GM21619 (cell line): ENCODE data around the gene BRD7.

Experiments
- ATAC-seq: cut with Tn5 transposase; IDR thresholded peaks from one replicate; pipeline ENCODE4 v1.9.1; 2021; ENCODE audit not compliant: unreplicated experiment

Gene BRD7

DNA sequence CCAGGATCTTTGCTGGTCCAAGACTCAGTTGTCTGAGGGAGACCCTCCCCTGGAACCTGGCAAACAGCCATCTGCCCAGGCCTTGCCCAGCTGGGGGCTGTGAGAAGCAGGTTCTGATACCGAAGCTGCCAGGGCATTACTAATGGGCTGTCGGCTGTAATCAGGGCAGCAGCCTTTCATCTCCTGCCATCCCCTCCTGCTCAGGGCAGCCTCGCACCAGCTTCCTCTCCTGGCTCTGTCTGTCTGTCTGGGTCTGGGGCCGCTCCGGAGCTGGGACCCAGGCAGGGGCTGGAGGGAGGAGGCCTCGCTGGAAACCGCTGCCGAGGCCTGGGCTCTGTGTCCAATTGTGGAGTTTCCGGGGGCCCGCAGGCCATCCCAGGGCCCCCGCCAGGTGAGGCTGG lies 21.6 kb upstream of the BRD7 start:
- ATAC-seq = no peak

DNA sequence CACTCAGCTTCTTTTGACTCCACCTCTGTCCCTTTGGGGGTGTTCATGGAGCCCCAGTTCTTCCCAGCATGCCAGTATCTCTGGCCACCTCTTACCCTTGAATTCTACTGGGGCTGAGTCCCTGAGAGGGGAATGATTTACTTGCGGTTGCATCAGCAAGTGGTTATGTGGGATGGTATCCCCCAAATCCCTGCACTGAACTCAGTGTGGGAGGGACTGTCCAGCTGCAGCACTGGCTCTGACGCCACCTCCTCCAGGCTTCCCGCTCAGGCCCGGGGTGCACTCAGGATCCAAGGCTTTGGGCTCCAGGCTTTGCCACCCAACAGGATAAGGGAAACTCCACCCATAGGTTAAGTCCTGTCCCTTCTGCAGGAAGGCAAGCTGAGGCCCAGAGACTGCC lies 21.1 kb upstream of the BRD7 start:
- no peak for ATAC-seq

DNA sequence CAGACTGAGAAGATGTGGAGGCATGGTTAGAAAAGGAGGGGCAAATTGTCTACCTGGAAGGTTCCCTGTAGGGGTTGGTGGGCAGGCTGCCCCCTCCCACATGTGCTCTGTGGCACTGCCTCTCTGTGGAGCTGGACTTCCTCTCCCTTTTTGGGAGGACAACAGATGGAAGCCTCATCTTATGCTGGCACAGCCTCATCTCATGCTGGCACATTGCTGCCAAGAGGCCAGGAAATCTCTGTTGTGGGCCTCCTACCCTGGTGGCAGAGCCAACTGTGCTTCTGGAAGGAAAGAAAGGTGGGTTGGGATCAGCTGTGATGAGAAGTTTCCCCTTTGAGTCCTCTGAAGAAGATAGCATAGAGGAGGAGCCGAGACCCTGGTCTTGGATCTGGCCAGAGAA lies 19.7 kb upstream of the BRD7 start:
- no peak for ATAC-seq

DNA sequence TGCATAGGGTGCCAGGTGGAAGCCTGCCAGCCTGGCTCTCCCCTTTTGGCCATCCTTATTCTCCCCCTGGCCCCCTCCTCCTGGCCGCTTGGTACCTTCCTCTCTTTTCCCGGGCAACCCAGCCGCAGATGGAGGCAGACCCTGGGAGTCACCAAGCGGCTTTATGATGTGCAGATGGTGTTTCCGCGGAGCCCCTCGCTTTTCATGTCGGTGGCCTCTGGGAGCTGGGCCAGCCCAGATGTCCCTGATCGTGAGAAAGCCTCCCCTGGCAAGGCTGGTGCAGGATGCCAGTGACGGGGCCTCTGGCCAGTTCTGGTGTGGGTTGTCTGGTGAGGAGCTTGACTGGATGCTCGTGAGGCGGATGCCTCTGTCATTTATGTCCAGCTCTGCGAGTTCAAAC lies 18.0 kb upstream of the BRD7 start:
- ATAC-seq = no peak

DNA sequence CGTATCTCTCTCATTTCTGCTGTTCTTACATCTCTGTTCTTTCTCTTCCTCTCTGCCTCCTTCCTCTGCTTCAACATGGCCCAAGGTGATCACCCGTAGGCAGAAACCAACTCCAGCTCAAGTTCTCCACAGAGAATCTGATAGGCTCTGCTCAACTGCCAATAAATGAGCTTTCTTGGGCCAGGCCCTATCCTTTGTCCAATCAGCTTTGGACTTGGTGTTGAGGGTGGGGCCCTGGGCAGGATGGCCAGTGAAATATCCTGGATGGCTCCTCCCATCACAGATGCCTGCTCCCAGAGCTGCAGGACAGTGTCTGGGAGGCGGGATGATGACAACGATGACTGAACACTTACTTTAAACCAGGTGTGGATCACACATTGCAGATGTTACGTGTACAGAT lies 17.4 kb upstream of the BRD7 start:
- ATAC-seq = no peak

DNA sequence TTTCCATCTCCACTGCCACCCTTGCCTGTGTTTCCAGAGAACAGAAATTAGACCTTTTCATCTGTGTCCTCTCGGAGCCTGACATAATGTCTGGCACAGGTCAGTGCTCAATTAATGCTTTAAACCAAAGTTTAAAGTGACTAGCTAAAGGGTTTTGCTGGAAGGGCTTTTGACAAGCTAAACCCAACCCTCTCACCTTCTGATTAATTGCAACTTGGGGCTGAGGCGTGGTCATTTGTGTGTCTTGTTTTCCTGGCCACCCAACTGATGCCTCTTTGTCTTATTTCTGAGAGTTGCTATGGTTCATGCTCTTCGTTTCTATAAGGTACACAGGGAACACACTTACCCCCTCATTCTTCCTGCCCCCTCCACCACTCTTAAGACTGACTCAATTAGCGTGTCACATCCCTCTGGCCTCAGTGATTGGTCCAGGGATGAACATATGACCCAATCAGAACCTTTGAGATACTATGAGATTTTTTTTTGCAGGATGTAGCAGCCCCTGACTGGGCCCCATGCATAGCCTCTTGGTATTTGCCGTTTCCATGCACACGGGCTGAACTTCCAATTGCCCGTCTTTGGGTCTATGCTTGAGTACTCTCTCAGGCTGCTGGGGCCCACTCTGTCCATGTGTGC lies 15.8 kb upstream of the BRD7 start:
- ATAC-seq = no peak

DNA sequence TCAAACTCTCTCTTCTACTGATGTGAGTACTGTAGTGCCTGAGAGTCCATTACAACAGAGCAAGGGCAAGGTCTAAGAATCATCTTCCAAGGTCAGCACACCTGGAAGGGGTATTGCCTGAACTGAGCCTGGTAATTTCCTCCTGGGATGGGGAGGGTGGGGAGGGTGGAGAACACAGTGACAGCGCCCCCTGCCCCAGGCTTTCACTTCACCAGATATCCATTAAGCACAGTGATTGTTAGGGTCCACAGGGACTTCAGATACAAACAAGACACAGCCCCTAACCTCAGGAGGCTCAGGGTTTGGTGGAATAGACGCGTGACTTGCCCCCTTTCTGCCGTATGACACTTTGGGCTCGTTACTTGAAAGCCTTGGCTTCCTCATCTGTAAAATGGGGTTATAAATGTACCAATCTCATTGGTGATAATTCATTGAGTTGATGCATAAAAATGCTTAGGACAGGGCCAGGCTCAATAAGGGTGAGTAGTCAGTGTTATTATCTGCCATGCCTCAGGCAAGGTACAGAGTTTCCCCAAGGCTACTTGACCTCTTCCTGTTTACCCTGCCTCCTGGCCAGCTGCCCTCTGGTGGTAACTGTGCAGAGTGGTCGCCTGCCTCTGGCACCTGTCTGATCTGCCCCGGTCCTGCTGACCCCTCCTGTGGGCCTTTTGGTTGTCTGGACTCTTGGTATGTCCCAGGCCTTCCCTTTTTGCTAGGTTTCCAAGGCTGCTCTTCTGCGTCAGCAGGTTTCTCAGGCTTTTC lies 13.1 kb upstream of the BRD7 start:
- ATAC-seq = no peak

DNA sequence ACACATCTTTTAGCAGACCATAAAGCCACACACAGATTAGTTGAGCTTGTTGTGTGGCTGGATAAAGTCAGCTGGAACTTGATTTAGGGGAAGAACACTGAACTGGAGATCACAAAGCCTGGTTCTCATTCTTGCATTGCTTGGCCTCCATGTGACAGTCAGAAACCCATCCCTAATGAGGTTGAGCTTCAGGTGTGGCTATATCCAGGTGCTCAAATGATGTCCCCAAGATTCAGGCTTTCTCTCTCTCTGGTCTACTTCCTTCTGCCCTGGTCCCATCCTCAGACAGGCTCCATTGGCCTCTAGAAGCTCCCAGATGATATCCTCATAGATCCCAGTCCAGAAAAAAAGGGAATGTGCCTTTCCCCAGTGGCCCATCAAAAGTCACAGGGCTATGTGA lies 9.6 kb upstream of the BRD7 start:
- no peak for ATAC-seq

DNA sequence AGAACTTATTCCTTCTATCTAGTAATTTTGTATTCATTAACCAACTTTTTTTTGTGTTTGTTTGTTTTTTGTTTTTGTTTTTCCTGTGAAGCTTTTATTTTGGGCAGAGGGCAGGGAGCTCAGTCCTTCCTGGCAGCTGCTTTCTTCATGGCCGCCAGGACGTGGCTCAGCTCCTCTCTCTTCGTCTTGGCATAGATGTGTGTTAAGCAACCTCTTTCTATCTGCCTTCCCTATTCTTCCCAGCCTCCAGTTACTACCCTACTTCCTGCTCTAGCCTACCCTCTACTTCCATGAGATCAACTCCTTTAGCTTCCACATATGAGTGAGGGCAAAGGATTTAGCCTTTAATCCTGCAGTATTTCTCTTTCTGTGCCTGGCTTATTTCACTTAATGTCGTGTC lies 8.2 kb upstream of the BRD7 start:
- no peak for ATAC-seq

DNA sequence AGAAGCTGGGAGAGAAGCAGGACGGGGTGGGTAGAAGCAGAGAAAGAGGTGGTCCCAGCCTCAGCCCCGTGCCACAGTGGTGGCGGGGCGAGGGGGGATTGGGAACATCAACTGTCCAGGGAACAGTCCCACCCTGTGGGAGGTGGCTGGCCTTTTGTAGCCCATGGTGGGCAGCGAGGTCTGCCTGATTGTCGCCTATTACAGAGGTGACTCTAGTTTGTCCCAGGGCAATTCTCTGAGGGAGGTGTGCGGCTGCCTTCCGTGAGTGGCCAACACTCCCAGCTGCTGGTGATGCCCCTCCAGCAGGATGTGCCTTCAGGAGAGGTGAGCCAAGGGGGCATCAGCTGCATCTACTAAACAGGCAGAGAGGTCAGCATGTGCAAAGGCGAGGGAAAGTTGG lies 5.0 kb upstream of the BRD7 start:
- ATAC-seq = no peak

DNA sequence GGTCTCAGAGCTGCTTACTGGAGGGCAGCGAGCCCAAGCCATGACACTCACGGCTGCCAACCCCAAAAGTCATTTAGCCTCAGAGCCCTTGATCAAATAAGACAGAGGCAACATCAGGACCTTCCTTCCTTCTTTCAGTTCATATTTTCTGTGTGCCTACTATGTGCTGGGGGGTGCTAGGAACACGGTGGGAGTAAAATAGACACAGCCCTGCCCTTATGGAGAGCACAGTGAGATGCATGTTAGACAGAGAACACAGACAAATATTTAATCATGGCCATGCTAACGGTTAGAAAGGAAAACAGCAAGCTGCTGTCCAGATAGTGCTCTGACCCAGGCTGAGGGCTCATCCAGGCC lies 4.5 kb upstream of the BRD7 start:
- no peak for ATAC-seq

DNA sequence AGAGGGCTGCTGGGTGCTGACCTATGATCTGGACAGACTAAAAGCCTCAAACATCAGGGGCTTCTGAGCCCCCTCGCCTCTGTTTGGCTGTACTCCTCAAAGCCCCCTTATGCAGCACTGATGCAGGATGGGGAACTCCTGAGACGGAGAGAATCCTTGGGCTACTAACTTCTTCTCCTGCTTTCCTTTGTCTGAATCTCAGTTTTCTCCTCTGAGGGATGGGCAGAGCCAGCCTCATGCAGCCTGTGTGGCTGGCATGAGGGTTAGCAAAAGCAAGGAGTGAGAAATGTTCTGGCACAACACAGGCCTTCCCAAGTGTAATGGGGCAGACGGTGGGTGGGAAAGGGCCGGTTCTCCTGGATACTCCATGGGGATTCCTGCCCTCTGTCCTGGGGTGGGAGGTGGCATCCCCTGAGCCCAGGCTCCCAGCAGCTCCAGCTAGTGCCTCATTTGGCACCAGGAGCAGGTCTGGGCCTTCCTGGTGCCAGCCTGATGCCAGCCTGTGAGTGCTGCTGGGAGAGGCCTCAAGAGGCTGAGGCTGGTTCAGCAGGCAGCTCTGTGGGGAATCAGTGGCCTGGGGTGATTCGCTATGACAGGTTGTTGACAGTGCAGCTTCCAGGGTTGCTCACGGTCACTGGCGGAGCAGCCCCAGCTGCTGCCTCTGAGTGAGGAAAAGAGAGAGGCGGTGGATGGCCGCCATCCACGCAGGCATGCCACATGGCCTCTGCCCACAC lies 4.0 kb upstream of the BRD7 start:
- no peak for ATAC-seq

DNA sequence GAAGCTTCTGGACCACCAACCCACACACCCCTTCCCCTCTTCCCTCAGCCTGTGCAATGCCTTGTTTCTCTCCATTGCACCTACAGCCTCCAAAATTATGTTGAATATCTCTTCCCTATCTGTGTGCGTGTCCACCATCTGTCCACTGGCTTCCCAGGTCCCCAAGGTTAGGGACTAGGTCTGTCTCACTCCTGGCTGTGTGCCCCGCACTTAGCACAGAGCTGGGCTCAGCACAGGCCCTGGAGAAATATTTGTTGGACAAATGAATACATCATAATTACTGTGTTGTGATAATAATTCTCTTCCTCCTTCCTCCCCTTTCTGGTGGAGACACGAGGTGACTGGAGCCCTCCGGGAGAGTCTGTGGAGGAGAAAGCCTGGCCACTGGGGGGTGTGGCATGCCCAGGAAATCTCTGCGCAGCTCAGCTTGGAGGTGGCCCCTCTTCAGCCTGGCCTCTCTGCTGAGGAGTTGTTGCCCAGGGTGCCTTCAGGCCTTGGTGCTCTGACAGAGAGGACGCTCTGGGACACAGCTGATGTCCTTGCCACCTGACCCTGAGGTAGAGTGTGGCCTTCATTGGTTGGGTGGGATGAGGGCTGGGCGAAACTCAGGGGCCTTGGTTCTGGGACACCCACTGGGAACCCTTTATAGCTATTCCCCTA lies 3.3 kb upstream of the BRD7 start:
- ATAC-seq = no peak

DNA sequence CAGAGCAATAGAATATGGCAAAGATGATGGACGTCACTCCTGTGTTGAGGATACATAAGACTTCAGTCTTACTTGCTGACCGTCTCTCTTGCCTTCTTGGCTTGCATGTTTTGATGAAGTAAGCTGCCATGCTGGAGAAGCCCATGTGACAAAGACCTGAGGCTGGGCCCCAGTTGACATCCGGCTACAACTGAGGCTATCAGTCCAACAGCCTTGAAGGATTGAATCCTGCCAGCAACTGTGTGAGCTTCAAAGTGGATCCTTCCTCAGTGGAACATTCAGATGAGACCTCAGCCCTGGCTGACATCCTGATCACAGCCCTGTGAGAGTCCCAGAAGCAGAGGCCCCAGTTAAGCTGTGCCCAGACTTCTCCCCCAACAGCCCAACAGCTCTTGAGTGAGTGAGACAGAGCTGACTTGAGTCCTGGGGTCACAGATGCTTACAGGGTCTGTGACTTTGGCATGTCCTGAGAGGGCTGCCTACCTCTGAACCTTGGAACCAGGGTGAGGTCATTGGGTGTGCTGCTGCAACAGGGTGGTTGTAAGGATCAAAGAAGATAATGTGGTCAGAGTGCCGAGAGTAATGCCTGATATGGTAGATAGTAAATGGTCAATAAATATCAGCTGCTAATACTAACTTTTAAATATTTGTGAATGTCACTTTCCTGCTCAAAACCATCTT lies 2.4 kb upstream of the BRD7 start:
- no peak for ATAC-seq

DNA sequence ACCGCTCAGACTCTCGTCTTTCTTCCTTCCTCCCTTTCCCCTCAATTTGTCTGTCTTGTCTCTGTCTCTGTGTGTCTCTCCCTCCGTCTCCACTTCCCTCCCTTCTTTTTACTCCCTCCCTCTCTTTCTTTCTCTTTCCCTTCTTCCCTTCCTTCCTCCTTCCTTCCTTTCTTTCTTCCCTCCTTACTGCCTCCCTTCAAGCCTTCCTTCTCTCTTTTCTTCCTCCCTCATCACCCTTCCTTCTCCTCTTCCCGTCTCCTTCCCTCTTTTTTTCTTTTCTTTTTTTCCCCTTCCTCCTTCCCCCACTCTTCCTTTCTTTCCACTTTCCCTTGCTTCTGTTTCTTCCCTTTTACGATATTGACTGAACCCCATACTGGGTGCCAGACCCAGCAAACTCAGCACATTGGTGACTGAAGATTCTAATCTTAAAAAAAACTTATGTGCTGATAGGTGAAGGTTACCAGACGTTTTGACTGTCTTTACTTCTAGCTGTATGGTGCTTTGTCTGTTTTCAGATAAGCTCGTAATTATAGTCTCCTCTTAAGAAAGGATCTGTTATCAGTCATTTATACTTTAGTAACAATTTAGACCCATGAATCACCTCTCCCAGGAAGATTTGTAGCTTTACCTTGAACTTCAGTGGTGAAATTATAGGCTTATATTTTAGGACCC lies 481 bp upstream of the BRD7 start:
- no peak for ATAC-seq

DNA sequence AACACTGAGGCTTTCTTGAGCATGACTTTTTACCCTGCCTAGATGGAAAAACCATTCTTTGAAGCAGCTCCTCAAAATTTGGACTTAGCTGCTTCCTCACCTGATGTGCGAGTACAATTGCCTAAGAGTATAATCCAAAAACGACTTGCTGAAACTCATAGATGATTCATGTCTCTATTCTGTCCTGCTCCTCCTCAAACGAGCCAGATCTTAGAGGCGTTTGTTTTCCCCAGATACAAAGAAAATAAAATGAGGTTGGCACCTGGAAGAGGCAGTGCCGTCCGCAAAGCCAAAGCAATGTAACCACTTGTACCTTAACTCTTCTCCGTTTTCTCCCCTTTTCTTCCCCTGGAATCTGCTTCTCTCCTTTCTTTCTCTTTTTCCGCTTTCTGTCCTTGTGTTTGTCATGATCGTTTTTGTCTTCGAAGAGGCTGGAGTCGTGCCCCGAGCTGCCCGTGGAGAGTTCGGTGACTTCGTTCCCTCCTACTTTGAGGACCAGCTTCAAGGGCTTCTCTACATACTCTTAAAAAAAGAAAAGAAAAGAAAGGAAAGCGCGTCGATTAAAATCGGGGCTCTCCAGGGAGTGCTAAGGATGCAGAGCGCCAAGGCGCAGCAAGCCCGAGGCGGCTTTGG lies 895 bp downstream of the BRD7 start:
- no peak for ATAC-seq

DNA sequence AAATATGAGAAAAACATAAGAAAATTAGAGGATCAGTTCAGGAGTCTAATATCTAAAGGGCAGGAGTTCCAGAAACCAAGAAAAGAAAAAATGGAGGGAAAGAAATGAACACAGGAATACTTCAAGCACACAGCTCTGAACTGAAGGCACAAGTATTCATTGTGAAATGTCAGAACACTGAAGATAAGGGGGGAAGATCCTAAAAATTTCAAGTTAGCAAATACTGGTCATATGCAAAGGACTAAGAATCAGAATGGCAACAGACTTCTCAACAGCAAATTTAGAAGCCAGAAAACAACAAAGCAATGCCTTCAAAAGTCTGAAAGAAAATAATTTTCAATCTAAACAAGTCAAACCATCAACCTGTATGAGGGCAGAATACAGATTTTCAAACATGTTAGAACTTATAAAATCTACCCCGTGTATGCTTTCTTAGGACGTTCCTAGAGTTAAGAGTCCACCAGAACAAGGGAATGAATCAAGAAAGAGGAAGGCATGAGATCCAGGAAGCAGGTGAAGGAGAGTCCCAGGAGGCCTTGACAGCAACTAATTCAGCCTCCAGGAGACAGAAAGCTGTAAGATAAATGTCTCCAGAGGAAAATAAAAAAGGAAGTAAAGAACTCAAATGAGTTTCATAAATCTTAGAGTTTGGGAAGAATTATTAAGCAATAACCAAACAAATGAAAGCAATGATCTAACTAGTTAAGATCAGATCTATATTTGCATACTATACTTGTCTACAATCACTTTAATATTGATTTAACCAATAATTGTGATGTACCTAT lies 2.8 kb downstream of the BRD7 start:
- no peak for ATAC-seq

DNA sequence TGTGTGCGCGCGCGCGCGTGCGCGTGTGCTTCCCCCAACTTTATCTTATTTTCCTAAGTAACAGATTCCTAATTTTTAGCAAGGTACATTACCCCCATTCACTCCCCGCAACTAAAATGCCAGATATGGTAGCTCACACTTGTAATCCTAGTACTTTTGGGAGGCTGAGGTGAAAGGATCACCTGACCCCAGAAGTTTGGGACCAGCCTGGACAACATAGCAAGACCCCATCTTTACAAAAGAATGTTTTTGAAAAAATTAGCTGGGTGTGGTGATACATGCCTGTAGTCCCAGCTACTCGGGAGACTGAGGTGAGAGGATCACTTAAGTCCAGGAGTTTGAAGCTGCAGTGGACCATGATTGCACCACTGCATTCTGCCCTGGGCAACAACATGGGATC lies 5.1 kb downstream of the BRD7 start:
- no peak for ATAC-seq

DNA sequence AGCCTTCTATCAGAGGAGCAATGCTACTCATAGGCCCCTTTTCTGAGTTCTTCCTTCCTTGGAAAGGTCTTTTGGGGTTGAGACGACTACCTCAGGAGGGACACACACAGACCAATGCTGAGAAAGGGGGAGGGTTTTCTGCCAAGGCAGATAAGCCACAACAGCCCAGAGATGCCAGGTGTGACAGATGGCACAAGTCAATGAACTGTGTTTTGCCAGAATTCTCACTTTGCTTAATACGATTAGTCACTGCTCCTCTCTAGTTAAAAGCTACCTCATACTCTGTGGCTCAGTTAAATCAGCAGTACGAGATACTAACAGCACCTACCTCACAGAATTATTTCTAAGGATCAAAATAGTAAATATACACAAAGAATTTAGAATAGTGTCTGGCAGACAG lies 8.0 kb downstream of the BRD7 start:
- no peak for ATAC-seq
